NB4 (cell line): ENCODE results near the gene PTMA.

Experiments
- CTCF ChIP-seq: IDR thresholded peaks from one replicate; pipeline ENCODE4 v1.5.1; 2012; ENCODE audit warnings: low read depth, low read length
- MAX ChIP-seq: IDR thresholded peaks from 2 replicates; pipeline ENCODE4 v1.6.1; 2011; ENCODE audit warnings: low read depth, low read length
- MYC ChIP-seq: IDR thresholded peaks from 2 replicates; pipeline ENCODE4 v1.6.1; 2011; ENCODE audit warnings: low read depth, low read length
- POLR2A ChIP-seq: IDR thresholded peaks from 2 replicates; pipeline ENCODE4 v1.6.1; 2011; ENCODE audit warnings: mild to moderate bottlenecking; ENCODE audit not compliant: insufficient read length; ENCODE audit errors: extremely low read depth

GRCh38 chr2:231710799-231711676 lies 2.7 kb downstream of the PTMA start:
- TF ChIP-seq POLR2A = no peak
- no peak for TF ChIP-seq CTCF
- TF ChIP-seq MAX = no peak
- TF ChIP-seq MYC = no peak
